ENCODE results near the gene PIK3R5.

DNA sequence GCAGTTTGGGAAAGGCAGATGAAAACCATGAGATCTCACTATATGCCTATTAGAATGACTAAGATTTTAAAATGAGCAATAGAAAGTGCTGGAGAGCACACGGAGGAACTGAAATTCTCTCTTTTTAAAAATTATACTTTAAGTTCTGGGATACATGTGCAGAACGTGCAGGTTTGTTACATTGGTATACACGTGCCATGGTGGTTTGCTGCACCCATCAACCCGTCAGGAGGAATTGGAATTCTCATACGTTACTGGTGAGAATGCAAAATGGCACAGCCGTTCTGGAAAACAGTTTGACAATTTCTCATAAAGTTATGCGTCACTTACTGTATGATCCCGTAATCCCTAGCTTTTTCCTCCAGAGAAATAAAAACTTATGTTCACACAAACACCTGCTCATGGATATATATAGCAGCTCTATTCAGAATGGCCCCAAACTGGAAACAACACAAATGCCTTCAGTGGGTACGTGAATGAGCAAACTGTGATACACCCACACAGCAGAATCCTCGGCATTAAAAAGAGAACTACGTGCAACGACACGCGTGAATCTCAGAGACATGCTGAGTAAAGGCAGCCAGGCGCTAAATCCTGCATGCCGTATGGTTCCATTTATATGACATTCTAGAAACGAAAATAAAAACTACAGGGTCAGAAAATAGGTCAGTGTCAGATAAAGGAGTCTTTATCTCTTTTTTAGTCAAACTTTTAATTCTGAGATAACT, 109.9 kb downstream of the PIK3R5 start:
- no peak for TF ChIP-seq CTCF (IDR thresholded peaks at IDR 0.05)
- TF ChIP-seq EP300 (IDR thresholded peaks at IDR 0.05): no peak
- no peak for TF ChIP-seq POLR2A (IDR thresholded peaks at IDR 0.05)
- TF ChIP-seq POLR2AphosphoS5 (IDR thresholded peaks at IDR 0.05): no peak

Data from stomach (tissue), 4 donors.